ENCODE measurements around the gene OPN3.

Gene OPN3

DNA sequence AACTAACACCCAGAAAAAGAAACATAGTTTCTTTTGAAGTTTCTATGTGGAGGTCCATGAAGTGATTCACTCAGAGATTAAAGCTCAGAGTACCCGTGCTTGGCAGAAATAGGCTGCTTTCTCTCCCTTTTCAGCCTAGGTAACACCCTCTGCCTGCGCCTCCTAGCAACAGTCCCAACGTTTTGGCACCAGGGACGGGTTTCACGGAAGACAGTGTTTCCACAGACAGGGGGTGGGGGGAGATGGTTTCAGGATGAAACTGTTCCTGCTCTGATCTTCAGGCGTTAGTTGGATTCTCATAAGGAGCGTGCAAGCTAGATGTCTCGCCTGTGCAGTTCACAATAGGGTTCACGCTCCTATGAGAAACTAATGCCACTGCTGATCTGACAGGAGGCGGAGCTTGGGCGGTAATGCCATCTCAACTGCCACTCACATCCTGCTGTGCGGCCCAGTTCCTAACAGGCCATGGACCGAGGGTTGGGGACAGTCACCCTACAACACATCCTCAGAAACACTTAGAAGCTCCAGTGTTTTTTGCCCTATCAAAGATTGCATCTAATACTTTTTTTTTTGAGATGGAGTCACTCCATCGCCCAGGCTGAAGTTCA, 53.2 kb downstream of the OPN3 start:
- ATAC-seq (ENCODE audit: insufficient read depth, low read depth) = no peak
- Histone ChIP-seq H3K4me1 (ENCODE audit: insufficient read depth, low read length) (no peaks in the 10 kb centered on the region), H3K27ac (ENCODE audit: low read length) (no peak overlapping the region), H3K9me3 (ENCODE audit: insufficient read depth, low read length, severe bottlenecking) (no peaks in the 10 kb centered on the region), H3K9ac (ENCODE audit: low read depth, low read length) (no peak overlapping the region), H4K20me1 (ENCODE audit: insufficient read depth, low read length) (no peaks in the 10 kb centered on the region), H3K79me2 (ENCODE audit: insufficient read depth, low read length) (no peaks in the 10 kb centered on the region), H3K36me3 (ENCODE audit: insufficient read depth, low read length) (no peaks in the 10 kb centered on the region), H2AFZ (ENCODE audit: low read depth, low read length) (no peak overlapping the region), H3K4me2 (ENCODE audit: insufficient read depth, low read length) (no peak overlapping the region), H3K4me3 (ENCODE audit: low read depth in 1 of 2, low read length in 2 of 2) (no peak overlapping the region), H3K27me3 (ENCODE audit: insufficient read depth, low read length, poor library complexity) (no peaks in the 10 kb centered on the region)
- DNase-seq = no peak
- TF ChIP-seq CTCF (IDR thresholded peaks at IDR 0.05; ENCODE audit: borderline replicate concordance, extremely low read depth, low read length, poor library complexity, severe bottlenecking) (no peak), EZH2 (IDR thresholded peaks at IDR 0.05; ENCODE audit: borderline replicate concordance, low read depth, low read length, severe bottlenecking) (no peak)

- no peak overlapping the region for H3K4me3 ChIP-seq (ENCODE audit: low read depth in 1 of 2, low read length in 2 of 2)
- H3K4me2 ChIP-seq (ENCODE audit: insufficient read depth, low read length) = no peak overlapping the region
- no peaks in the 10 kb centered on the region for H3K27me3 ChIP-seq (ENCODE audit: insufficient read depth, low read length, poor library complexity)
- H3K36me3 ChIP-seq (ENCODE audit: insufficient read depth, low read length) = no peaks in the 10 kb centered on the region
- no peak overlapping the region for H3K27ac ChIP-seq (ENCODE audit: low read length)
- DNase-seq = no peak
- H2AFZ ChIP-seq (ENCODE audit: low read depth, low read length) = no peak overlapping the region
- TF ChIP-seq EZH2 (IDR thresholded peaks at IDR 0.05; ENCODE audit: borderline replicate concordance, low read depth, low read length, severe bottlenecking) (no peak), CTCF (IDR thresholded peaks at IDR 0.05; ENCODE audit: borderline replicate concordance, extremely low read depth, low read length, poor library complexity, severe bottlenecking) (no peak)
- no peaks in the 10 kb centered on the region for H4K20me1 ChIP-seq (ENCODE audit: insufficient read depth, low read length)
- H3K79me2 ChIP-seq (ENCODE audit: insufficient read depth, low read length) = no peaks in the 10 kb centered on the region
- no peak overlapping the region for H3K9ac ChIP-seq (ENCODE audit: low read depth, low read length)
- H3K9me3 ChIP-seq (ENCODE audit: insufficient read depth, low read length, severe bottlenecking) = no peaks in the 10 kb centered on the region
- H3K4me1 ChIP-seq (ENCODE audit: insufficient read depth, low read length) = no peaks in the 10 kb centered on the region
- no peak for ATAC-seq (ENCODE audit: insufficient read depth, low read depth)
Observed at GRCh38 chr1:241582921-241583321, 57.2 kb downstream of the OPN3 start.

GRCh38 chr1:241579434-241579833, 60.7 kb downstream of the OPN3 start:
- H3K36me3 ChIP-seq (ENCODE audit: insufficient read depth, low read length) = no peaks in the 10 kb centered on the region
- no peaks in the 10 kb centered on the region for H3K79me2 ChIP-seq (ENCODE audit: insufficient read depth, low read length)
- no peak overlapping the region for H3K9ac ChIP-seq (ENCODE audit: low read depth, low read length)
- no peaks in the 10 kb centered on the region for H3K4me1 ChIP-seq (ENCODE audit: insufficient read depth, low read length)
- ATAC-seq (ENCODE audit: insufficient read depth, low read depth) (0 out of 3 replicates have a peak, but pooled peaks have one; percentile 44), DNase-seq (no peak)
- no peak overlapping the region for H2AFZ ChIP-seq (ENCODE audit: low read depth, low read length)
- no peaks in the 10 kb centered on the region for H3K9me3 ChIP-seq (ENCODE audit: insufficient read depth, low read length, severe bottlenecking)
- no peak overlapping the region for H3K4me2 ChIP-seq (ENCODE audit: insufficient read depth, low read length)
- no peaks in the 10 kb centered on the region for H4K20me1 ChIP-seq (ENCODE audit: insufficient read depth, low read length)
- no peak overlapping the region for H3K4me3 ChIP-seq (ENCODE audit: low read depth in 1 of 2, low read length in 2 of 2)
- no peaks in the 10 kb centered on the region for H3K27me3 ChIP-seq (ENCODE audit: insufficient read depth, low read length, poor library complexity)
- TF ChIP-seq EZH2 (IDR thresholded peaks at IDR 0.05; ENCODE audit: borderline replicate concordance, low read depth, low read length, severe bottlenecking) (no peak), CTCF (IDR thresholded peaks at IDR 0.05; ENCODE audit: borderline replicate concordance, extremely low read depth, low read length, poor library complexity, severe bottlenecking) (no peak)
- no peak overlapping the region for H3K27ac ChIP-seq (ENCODE audit: low read length)
